SU-DHL-6 (cell line): ENCODE data around the gene LRRC2.

Source experiments
- CTCF ChIP-seq: fragments of 200-600 bp; sonication (generic); IDR thresholded peaks from one replicate; pipeline ENCODE4 v1.5.1; 2017; ENCODE audit warnings: antibody characterized with exemption, mild to moderate bottlenecking, low read length, moderate library complexity; ENCODE audit not compliant: insufficient read depth, poor library complexity, severe bottlenecking
- EZH2phosphoT487 ChIP-seq: fragments of 200-600 bp; sonication (generic), shearing (Covaris generic); conservative IDR thresholded peaks from 2 replicates; pipeline ENCODE4 v1.6.1; 2018; ENCODE audit warnings: mild to moderate bottlenecking, antibody characterized with exemption, low read length, moderate library complexity, mixed read lengths

GRCh38 chr3:46580675-46581074 lies 14.6 kb upstream of the LRRC2 start:
- TF ChIP-seq CTCF (no peak), EZH2phosphoT487 (no peak)
